ENCODE results near the gene TMEM79. TPM values are rescaled to one million over a fixed set of nuclear protein-coding genes. Genes with fewer than 3 reads are reported as not detected.

TMEM79 gene, protein sequence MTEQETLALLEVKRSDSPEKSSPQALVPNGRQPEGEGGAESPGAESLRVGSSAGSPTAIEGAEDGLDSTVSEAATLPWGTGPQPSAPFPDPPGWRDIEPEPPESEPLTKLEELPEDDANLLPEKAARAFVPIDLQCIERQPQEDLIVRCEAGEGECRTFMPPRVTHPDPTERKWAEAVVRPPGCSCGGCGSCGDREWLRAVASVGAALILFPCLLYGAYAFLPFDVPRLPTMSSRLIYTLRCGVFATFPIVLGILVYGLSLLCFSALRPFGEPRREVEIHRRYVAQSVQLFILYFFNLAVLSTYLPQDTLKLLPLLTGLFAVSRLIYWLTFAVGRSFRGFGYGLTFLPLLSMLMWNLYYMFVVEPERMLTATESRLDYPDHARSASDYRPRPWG
- total RNA-seq: 1 to 10 TPM; 2.9 to 7.0 TPM

DNA sequence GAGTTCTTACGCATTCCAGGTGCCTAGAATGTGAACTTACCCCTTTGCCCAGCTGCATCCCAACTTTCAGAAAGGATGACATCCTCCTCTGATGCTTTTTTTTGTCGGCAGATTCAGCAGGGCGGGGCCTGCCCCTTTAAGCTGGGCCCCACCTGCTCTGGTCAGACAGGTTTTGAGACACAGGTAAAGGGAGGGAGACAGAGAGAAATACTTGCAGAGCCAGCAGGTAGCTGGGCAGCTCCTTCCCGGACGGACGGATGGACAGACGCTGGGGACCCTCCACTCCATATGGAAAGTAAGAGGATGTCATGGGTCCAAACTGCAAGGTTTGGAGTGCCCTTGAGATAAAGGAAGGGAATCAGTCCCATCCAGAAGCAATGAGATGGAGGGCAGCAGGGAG, at the start of gene TMEM79:
Gene TMEM79, plus strand, starts transcription at position 214 of the 400 bp plus-strand sequence. CDS start 902 bp downstream, outside the sequence.
- intact Hi-C loops (cut with DNase I): no loop called here
- H3K9ac ChIP-seq (ENCODE audit: low read depth in 2 of 2, low read length in 2 of 2): peak within 1 kb of the TSS; percentile 64 to 77
- no peaks in the 10 kb centered on the region for H3K9me3 ChIP-seq
- no peaks in the 10 kb centered on the region for H3K36me3 ChIP-seq
- H3K27ac ChIP-seq: peak within 1 kb of the TSS; percentile 91
- TF ChIP-seq, protein P1, sequence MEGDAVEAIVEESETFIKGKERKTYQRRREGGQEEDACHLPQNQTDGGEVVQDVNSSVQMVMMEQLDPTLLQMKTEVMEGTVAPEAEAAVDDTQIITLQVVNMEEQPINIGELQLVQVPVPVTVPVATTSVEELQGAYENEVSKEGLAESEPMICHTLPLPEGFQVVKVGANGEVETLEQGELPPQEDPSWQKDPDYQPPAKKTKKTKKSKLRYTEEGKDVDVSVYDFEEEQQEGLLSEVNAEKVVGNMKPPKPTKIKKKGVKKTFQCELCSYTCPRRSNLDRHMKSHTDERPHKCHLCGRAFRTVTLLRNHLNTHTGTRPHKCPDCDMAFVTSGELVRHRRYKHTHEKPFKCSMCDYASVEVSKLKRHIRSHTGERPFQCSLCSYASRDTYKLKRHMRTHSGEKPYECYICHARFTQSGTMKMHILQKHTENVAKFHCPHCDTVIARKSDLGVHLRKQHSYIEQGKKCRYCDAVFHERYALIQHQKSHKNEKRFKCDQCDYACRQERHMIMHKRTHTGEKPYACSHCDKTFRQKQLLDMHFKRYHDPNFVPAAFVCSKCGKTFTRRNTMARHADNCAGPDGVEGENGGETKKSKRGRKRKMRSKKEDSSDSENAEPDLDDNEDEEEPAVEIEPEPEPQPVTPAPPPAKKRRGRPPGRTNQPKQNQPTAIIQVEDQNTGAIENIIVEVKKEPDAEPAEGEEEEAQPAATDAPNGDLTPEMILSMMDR (IDR thresholded peaks at IDR 0.05): no peak
- H3K4me3 ChIP-seq: peak within 1 kb of the TSS; percentile 86
- no peaks in the 10 kb centered on the region for H3K27me3 ChIP-seq
- H3K4me1 ChIP-seq: peaks cover 14% of the 10 kb centered on the region
- DNase-seq: peak; percentile 44

DNA sequence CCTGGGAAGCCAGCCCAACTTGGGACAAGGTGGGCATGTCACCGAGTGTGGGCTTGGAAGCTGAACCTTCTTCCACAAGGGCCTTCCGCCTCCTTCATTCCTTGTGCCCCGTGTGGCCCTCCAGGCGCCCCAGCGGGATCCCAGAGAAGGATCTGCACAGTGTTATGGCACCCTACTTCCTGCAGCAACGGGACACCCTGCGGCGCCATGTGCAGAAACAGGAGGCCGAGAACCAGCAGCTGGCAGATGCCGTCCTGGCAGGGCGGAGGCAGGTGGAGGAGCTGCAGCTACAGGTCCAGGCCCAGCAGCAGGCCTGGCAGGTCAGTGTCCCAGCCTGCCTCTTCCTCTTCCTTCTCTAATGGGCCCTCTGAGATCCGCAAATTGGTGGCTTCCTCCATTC, 48.0 kb upstream of the TMEM79 start:
- intact Hi-C loops (cut with DNase I): no loop called here
- no peak for DNase-seq

DNA sequence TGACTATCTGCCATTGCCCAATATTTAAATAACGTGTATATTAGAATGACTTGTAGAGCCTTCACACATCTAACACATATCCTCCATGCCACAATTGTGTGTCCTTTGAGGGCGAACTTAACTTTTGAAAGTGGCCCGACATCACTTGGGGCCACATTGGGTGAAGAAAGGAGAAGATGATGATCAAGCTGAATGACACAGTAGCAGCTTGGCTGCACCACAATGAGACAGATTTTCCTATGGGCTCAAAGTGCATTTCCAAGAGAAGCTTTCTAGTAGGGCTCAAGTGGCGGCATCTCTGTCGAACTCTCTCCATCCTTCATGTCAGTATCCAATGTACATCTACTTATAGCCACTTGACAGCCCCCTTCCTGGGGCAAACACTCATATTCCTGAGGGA, 45.9 kb upstream of the TMEM79 start:
- TF ChIP-seq, protein P1 (IDR thresholded peaks at IDR 0.05): no peak
- DNase-seq: no peak
- Histone ChIP-seq H3K9ac (ENCODE audit: low read depth in 2 of 2, low read length in 2 of 2) (no peak overlapping the region), H3K36me3 (no peaks in the 10 kb centered on the region), H3K4me1 (no peaks in the 10 kb centered on the region), H3K27me3 (no peaks in the 10 kb centered on the region), H3K9me3 (no peaks in the 10 kb centered on the region), H3K27ac (no peak overlapping the region), H3K4me3 (no peak overlapping the region)
- intact Hi-C loops (cut with DNase I): no loop called here

More for the DNA sequence above, 48.0 kb upstream of the TMEM79 start:
- Histone ChIP-seq H3K9ac (ENCODE audit: low read depth in 2 of 2, low read length in 2 of 2) (no peak overlapping the region), H3K4me3 (no peak overlapping the region), H3K36me3 (no peaks in the 10 kb centered on the region), H3K4me1 (no peaks in the 10 kb centered on the region), H3K9me3 (no peaks in the 10 kb centered on the region), H3K27me3 (no peaks in the 10 kb centered on the region), H3K27ac (no peak overlapping the region)
- TF ChIP-seq, protein P1 (IDR thresholded peaks at IDR 0.05): no peak

DNA sequence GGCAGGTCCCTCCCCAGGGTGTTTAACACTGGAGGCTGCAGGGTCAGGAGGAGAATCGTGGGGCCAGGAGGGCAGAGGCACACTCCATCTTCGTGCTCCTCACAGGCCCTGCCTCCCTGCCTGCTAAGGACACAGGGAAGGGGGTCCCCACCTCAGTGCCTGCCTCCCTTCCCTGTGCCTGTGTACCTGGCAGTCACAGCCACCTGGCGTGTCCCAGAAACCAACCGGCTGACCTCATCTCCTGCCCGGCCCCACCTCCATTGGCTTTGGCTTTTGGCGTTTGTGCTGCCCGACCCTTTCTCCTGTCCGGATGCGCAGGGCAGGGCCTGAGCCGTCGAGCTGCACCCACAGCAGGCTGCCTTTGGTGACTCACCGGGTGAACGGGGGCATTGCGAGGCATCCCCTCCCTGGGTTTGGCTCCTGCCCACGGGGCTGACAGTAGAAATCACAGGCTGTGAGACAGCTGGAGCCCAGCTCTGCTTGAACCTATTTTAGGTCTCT, 42.8 kb upstream of the TMEM79 start:
- Histone ChIP-seq H3K27ac (no peak overlapping the region), H3K4me3 (no peak overlapping the region), H3K9ac (ENCODE audit: low read depth in 2 of 2, low read length in 2 of 2) (no peak overlapping the region), H3K9me3 (no peaks in the 10 kb centered on the region), H3K36me3 (no peaks in the 10 kb centered on the region), H3K27me3 (peaks cover 13% of the 10 kb centered on the region), H3K4me1 (peaks cover 9% of the 10 kb centered on the region)
- no peak for DNase-seq
- TF ChIP-seq, protein P1 (IDR thresholded peaks at IDR 0.05): no peak
- intact Hi-C loops (cut with DNase I): no loop called here

DNA sequence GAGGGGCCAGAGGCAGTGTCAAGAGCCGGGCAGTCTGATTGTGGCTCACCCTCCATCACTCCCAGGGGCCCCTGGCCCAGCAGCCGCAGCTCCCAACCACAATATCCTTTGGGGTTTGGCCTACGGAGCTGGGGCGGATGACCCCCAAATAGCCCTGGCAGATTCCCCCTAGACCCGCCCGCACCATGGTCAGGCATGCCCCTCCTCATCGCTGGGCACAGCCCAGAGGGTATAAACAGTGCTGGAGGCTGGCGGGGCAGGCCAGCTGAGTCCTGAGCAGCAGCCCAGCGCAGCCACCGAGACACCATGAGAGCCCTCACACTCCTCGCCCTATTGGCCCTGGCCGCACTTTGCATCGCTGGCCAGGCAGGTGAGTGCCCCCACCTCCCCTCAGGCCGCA, 42.2 kb upstream of the TMEM79 start, which contains the start of gene BGLAP:
Gene BGLAP, plus strand, starts transcription at position 259 of the 400 bp plus-strand sequence. Its CDS starts 48 bp downstream, at position 307.
- intact Hi-C loops (cut with DNase I): no loop called here
- Histone ChIP-seq H3K27me3 (peaks cover 13% of the 10 kb centered on the region), H3K36me3 (no peaks in the 10 kb centered on the region), H3K9me3 (no peaks in the 10 kb centered on the region), H3K4me3 (no peak within 1 kb of the TSS), H3K27ac (no peak within 1 kb of the TSS), H3K4me1 (peaks cover 9% of the 10 kb centered on the region), H3K9ac (ENCODE audit: low read depth in 2 of 2, low read length in 2 of 2) (no peak within 1 kb of the TSS)
- TF ChIP-seq, protein P1 (IDR thresholded peaks at IDR 0.05): no peak
- DNase-seq: no peak
